GM19468 (cell line): ENCODE results near the gene ARHGEF11.

ENCODE experiments used
- ATAC-seq: cut with Tn5 transposase; IDR thresholded peaks from one replicate; pipeline ENCODE4 v1.9.1; 2021; ENCODE audit warnings: mild to moderate bottlenecking, moderate library complexity, moderate number of reproducible peaks; ENCODE audit not compliant: unreplicated experiment; ENCODE audit errors: extremely low read depth

The ARHGEF11 gene

DNA sequence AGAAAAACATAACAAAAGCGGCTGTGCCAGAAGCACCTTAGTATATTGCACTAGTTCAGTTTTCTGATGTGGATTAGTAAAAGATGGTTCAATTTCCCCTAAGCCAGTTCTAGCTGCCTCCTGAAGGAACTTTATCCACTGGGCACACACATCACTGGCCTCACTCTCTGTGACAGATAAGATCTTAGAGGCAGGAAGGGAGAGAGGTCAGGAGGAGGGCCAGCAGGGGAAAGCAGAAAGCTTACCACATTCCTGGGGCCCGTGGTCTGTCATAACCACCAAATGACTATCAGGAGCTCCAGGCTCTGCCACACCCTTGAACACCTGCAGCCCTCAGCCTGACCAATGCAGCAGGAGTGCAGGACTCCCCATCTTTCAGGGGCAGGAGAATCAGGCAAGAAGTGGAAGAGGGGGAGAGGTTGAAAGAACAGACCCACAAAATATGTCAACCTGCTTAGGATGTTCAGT lies 87.3 kb downstream of the ARHGEF11 start:
- ATAC-seq: no peak

DNA sequence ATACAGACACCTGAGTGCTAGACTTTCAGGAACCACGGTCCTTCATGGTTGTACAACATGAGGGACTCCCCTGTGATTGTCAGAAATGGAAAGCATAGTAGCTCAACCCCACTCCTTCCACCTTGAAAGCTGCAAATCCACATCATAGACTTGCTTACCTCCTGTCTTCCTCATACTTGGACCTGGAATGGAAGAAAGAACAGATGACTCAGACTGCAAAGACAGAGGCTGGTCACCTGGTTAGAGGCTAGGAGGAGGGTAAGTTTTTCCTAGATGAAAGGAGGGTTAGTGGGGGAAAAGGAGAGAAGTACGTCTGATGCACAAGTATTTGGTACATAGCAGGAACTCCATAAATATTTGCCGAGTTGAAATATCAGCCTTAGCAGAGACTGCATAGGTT lies 87.9 kb downstream of the ARHGEF11 start:
- no peak for ATAC-seq

DNA sequence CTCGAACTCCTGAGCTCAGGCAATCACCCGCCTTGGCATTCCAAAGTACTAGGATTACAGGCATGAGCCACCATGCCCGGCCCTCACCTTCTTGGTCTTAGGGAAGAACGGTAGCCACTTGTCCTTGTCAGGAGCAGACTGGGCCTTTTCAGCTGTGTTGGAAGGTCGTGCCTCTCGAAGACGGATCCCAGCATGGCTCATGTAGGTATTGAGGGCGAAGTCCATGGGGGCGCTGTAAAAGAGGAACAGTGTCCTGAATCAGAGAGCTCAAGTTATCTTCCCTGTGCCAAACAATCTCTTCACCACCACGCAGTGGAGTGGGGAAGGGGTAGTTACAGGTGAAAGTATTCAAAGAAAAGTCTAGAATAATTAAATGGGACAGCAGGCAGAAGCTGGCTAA lies 89.2 kb downstream of the ARHGEF11 start:
- ATAC-seq: no peak

DNA sequence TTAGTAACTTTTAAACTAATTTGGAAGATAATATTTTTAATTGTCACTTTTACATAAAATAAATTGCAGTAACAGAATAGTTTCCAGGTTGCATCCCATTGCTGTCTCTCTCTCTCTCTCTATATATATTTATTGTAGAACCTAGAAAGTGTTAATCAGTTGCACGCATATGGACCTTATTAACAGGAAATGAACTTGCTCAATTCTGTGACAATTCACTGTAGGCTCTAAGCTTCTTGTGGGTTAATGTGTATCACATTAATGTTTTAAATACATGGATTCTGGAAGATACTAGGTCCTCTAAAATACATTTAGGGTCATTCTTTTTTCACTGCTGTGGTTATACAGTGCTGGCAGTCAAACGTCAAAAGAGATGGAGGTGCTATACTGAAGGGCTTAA lies 92.0 kb downstream of the ARHGEF11 start:
- ATAC-seq: no peak

DNA sequence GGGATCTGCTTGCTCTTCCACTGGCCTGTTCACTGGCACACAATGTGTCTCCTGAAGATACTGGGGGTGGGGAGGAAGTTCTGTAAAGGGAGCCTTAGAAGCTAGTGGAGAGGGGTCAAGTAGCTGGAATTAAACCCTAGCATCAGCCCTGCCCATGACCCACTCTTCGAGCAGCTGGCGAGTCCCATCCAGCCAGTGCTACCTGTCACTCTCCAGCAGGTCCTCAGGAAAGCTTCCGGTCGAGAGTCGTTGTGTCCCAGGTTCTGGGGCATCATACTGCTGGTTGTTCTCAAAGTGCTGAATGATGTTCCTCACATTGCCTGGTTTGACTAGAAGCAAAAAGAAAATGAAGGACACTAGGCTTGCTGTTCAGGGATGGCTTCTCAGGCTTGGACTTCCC lies 94.2 kb downstream of the ARHGEF11 start:
- ATAC-seq: no peak

DNA sequence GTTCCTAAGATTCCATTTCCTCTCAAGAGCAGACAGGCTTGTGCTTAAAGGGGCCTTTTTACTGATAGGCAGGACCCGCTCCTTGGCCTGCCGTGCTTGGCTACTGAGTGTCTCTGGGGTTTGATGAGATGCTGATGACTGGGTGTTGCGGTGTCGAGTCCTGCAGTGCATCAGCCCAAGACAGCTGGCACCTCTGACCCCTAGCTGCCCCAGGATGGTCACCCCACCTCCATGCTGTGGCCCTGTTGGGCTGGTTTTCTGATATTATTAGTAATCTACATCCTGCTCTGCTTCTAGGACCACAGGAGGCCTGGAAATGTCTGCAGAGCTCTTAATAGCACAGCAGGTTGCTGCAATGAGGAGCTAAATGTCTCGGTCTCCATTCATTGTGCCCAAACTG lies 96.4 kb downstream of the ARHGEF11 start:
- ATAC-seq: no peak

DNA sequence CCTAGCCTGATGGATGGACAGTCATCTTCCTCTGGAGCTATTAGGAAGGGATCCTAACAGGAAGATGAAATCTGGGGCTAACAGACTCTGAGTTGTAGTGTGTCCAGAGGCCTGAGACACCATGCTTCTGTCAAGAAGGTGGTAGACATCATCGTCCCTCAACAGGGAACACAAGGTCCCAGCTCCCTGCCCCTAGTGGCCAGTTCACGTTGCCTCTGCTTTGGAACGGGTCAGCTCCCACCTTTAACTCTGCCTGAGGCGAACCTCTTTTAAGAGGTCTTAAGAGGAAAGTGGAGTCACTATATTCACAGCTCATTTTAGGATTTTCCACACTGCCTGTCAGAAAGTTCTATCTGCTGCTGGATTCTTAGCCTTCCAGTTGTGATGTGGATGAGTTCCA lies 96.8 kb downstream of the ARHGEF11 start:
- ATAC-seq: no peak

DNA sequence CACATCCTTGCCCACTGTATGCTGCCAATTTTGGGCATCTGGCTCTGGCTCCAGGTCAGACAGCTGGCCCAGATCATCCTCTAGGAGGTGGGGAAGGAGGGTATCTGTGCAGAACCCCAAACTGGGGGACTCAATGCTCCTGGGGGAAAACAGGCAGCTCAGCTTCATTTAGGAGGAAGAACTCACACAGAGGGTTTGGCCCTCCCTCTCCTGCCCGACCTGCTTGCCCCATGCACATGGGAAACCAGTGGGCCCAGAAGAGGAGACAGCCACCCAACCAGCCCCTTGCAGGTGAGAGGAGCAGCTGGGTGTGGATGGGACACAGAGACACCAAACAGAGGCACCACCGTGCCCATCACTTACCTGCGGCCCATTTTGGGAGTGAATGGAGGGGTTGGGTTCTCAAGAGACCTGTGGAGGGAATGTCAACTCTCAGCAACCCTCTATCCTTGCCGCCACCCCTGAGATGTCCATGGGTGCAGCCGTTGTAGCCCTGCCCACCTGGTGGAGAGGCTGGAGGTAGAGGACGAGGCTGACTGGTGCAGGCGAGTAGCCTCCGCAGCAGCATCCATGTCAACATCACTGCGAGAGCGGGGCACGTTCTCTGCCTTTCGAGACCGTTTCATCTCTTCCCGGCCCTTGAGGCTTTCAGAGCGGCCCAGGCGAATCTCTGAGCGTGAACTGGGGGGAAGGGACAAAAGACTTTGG lies 97.6 kb downstream of the ARHGEF11 start:
- ATAC-seq: no peak

DNA sequence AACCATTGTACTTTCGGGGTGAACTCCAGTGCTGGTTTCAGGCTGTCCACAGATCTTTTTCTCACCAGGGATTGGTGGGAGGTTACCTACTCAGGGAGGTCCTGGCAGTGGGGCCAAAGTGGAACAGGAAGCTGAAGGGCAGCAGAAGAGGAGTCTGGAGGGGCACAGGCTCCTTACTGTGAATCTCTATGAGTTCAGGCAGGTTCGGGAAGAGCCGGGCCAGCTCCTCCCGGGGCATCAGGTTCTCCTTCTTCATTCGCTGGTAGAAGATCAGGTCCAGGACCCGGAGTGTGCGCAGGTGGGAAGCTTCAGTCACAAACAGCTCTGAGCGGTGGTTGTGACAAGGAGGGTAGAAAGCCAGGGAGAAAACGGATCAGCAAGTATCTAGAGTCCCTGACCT lies 98.4 kb downstream of the ARHGEF11 start:
- no peak for ATAC-seq

DNA sequence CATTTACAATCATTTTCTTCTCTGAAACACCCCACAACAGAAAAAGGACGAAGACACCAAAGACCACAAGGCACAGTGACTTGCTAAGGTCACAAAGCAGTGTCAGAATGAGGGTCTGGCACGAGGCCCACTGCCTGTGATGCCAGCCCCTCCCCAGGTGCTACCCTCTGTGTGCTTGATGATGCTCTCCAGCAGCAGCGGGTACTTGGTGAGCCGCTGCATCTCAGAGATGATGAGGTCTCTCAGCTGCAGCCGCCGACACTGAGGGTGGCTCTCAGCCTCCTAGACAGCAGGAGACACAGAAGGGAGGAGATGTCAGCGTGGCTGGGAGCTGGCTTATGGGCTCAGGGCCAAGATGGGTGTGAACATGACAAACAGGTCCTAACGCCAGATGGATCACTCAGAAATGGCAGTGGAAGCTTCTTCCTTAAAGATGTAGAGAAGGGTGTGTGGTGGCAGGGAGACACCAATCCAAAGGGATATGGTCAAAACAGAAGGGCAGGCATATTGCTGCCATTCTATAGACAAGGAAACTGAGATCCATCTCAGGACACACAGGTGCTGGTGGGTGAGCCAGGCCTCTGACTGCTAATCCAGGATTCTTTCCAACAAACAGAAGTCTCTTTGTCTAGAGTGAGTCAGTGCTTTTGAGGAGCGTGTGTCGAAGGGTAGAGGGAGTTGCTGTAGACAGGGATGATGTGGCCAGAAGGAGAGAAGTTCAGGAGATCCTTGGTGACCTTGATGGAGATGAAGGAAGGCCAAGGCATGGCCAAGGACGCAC lies 99.5 kb downstream of the ARHGEF11 start:
- no peak for ATAC-seq

DNA sequence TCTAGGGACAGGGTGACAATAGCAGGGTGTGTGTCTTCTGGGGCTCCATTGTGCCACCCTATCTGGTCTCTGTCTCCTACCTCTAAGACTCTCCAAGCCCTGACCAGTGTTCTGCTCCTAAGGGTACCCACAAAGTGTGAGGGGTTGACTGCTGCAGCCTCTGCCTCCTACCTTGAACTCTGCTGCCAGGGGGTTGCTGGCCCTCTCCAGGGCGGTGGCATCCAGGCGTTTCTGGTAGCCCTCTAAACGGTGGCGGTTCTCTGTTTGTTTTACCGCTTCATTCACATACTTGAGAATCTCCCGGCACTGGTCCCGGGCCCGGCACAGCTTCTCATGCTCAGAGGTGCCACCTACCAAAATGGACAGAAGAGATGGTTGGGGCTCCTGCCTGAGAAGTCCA lies 100.7 kb downstream of the ARHGEF11 start:
- no peak for ATAC-seq

DNA sequence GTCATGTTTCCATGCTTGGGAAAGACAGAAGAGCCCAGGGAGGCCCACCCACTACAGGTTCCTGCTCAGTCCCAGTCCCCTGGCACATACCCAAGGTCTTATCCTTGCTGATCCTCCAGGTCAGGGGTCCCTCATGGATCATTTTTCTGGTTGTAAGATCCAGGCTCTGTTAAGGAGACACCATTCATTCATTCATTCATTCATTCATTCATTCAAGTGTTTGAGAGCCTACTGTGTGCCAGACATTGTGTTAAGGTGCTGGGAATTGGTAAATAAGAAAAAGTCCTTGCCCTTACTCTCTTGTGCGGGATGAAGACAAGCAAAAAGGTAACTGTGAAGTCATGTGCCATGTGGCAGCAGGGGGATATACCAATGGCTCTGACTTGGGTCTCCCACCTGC lies 101.3 kb downstream of the ARHGEF11 start:
- ATAC-seq: no peak

DNA sequence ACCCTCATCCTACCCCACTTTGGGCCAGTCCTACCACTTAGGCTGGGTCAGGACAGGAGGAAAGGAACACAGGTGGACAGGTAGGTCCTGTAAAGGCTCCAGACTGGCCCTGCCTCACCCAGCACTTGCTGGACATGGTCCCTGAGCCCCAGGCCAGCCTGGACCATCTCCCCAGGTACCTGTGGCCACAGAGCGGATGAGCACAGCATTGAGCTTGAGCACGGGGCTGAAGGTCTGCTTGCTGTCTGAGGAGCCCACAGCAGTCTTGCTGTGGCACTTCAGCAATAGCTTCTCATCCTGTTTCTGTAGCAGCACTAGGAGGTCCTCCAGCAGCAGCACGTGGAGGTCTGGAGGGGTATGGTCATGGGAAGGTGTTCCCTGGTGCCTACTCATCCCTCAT lies 101.8 kb downstream of the ARHGEF11 start:
- no peak for ATAC-seq

DNA sequence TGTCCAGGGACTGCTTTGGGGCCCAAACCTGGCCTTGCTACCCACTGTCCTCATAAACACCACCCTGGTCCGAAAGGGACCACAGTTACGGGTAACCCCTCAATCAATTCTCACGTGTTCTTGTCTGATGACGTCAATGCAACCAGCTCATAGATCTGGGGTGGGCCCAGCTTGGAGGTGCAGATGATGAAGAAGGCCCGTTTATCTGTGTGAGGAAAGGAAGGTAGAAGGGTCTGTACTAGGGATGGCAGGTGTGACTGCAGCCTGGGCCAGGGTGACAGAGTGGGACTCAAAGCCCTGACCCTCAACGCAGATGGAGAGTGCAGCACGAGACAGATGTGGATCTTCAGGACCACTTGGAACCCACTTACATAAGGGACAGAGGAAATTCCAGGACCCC lies 103.0 kb downstream of the ARHGEF11 start:
- ATAC-seq: no peak

DNA sequence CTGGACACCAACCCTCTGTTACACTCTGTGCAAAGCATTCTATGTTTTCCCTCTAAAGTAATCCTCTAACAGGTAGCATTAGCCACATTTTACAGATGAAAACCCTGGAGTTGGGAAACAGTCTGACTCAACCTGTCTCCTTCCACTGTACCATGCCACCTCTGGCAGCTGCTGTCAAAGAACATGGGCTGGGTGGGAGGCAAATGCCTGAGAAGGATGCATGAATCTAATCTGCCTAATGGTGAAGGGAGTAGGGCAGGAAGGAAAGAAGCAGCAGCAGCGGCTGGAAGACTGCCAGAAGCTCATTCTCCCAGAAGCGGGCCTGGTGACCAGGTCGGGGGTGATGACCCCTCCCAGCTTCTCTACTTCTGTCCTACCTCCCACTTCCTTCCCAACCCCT lies 103.4 kb downstream of the ARHGEF11 start:
- ATAC-seq: no peak

DNA sequence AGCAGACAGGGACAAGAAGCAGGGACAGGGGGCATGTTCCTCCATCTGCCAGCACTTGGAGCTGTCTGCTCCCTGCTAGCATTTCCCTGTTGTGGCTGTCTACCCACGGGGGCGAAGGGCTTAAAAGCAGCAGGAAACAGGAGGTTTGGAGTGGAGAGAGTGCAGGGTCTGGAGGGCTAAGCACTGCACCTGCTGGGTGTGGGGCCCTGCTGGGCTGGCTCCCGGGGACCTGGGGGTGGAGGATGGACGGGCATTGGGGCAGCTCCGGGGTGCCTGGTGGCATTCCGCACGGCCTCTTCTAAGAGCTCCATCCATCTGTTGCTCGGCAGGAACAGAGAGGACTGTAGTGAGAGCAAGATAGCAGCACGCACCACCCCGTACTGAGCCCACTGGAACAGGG lies 103.9 kb downstream of the ARHGEF11 start:
- no peak for ATAC-seq

DNA sequence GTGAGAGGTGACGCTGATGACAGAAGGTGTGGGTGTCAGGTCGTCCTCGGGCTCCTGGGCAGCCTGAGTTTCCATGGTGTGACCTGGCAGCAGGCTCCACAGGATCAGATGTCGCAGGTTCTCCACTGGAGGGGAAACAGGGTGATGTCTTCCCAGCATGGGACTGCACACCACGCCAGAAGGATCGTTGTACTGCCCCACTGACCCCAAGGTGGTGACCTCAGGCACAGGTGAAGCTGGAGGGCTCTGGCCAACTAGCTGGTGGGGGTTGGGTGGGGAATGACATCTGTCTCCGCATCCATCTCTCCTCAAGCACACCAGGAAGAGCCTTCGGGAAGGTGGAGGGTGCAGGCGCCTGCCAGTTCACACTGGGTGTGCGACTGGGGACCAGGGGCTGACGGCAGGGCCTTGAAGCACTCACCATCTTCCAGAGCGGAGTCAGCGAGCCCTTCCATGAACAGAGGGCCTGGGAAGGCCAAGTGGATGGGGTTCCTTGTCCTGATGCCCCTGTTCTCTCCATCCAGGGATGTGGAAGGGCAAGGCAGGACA lies 105.7 kb downstream of the ARHGEF11 start:
- no peak for ATAC-seq

DNA sequence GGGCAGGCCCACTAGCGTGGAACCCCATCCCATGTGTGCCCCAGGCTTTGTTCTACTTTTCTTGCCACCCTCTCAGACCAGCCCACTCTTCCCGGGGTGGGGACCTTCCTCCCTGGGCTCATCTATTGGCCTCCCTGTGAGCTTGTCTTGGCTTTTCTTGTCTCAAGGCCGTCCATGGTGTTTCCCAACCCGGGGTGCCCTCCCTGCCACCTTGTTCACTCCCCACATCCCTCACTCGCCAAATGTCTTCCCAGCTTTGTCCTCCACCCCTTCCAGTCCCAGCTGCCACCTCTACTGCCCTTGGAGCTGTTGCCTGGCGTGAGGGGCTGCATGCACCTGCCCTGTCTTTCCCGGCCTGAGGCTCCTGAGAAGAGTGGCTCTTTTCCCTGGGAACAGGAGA lies 106.7 kb downstream of the ARHGEF11 start:
- ATAC-seq: no peak

DNA sequence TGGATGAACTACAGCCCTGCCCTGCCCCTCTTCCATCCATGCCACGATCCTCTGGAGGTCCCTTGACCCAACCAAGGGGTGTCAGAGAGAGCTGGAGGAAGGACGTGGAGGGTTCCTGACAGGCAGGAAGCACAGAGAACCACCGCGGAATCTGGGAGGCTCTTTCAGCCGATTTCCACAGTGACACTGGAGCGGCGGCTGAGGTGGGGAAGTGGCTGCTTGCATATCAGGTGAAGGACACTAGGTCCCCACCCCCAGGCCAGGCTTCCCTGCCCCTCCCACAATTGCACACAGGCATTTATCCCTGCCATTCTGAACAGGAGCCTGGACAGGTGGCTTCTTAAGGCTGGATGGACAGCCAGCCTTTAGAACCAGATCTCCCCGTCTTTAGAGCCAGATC lies 107.7 kb downstream of the ARHGEF11 start:
- ATAC-seq: no peak

DNA sequence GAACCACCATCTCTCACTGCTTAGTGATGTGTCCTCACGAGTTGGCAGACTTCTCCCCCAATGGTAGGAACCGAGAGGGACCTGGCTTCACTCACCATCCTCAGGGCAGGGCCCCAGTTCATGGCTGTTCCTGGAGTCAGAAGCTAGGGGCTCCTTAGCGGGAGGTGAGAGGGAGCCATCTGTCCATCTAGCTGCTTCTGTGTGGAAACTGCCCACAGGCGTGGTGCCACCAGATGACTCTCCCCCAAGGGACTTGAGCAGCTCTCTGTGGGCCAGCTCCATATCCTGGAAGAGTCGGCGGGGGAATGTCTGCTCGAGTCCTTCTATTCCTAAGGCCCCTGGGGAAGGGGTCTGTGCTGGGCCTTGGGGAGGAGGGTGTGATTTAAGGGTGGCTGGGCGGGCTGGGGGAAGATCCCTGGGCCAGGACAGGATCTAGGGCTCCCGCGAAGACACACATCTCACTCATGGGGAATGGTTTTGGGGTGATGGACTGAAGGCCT lies 108.8 kb downstream of the ARHGEF11 start:
- ATAC-seq: no peak

DNA sequence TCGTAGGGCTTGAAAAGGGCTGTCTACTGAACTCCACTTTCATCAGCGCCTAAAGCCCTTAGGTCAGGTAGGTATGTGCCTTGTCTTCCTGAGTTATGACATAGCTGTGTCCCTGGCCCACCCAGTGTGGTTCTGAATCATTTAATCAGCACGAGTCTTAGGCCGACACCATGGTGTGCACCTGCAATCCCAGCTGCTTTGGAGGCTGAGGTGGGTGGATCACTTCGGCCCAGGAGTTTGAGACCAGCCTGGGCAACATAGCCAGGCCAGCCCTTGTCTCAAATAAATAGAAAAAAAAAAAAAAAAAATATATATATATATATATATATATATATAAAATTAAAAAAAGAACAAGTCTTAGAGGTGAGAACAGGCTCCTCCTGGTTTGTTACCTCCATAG lies 109.4 kb downstream of the ARHGEF11 start:
- ATAC-seq: no peak
